GM12872 (cell line): Measurements from ENCODE around the gene MGAT5.

Source experiments
- CTCF ChIP-seq: IDR thresholded peaks from 3 replicates; pipeline ENCODE4 v1.5.1; 2011; ENCODE audit warnings: low read depth, mild to moderate bottlenecking, low read length, moderate library complexity; ENCODE audit not compliant: insufficient read depth

MGAT5 gene

GRCh38 chr2:134287323-134287722, 33.5 kb downstream of the MGAT5 start:
- TF ChIP-seq CTCF, result no peak

GRCh38 chr2:134288814-134289213, 34.9 kb downstream of the MGAT5 start:
- no peak for TF ChIP-seq CTCF

- no peak for TF ChIP-seq CTCF
Measured at GRCh38 chr2:134289225-134289624, 35.4 kb downstream of the MGAT5 start.

GRCh38 chr2:134290358-134290757, 36.5 kb downstream of the MGAT5 start:
- no peak for TF ChIP-seq CTCF

GRCh38 chr2:134292514-134292913, 38.6 kb downstream of the MGAT5 start:
- TF ChIP-seq CTCF, result no peak

GRCh38 chr2:134293719-134294537, 40.1 kb downstream of the MGAT5 start:
- no peak for TF ChIP-seq CTCF

- no peak for TF ChIP-seq CTCF
Measured at GRCh38 chr2:134295441-134295840, 41.6 kb downstream of the MGAT5 start.
